ENCODE data around the gene DNER. TPM values are rescaled to one million over a fixed set of nuclear protein-coding genes. Genes with fewer than 3 reads are reported as not detected.

Gene DNER
- polyA plus RNA-seq, 1 experiment = not detected

DNA sequence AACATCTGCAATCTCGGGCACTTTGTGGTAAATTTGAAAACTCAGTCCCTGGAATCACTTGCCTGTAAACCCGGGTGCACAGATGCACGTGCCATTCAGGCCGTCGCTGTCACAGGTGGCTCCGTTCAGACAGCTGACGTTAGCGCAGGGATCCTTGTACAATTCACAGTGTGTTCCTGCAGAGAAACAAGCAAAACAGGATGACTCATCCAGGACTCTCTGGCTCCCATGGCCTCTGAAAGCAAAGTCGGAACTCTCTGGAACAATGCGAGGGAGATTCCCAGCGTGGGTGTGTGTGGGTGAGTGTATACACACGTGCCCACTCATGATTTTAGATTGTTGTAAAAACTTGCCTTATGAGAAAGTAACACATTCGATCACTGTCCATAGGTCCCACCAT is 307.2 kb downstream of the DNER start:
- Histone ChIP-seq H3K27ac (ENCODE audit: low read depth, low read length) (no peak overlapping the region), H3K4me3 (ENCODE audit: low read depth, low read length) (no peak overlapping the region), H3K27me3 (ENCODE audit: control insufficient read depth, insufficient read depth, low read length) (no peaks in the 10 kb centered on the region), H3K9me3 (ENCODE audit: control insufficient read depth, insufficient read depth, low read length) (no peaks in the 10 kb centered on the region)
- DNase-seq (ENCODE audit: low read depth, low spot score) = no peak
- ChIA-PET POLR2A (no interaction called here), CTCF (no interaction called here)
- TF ChIP-seq, protein P1, sequence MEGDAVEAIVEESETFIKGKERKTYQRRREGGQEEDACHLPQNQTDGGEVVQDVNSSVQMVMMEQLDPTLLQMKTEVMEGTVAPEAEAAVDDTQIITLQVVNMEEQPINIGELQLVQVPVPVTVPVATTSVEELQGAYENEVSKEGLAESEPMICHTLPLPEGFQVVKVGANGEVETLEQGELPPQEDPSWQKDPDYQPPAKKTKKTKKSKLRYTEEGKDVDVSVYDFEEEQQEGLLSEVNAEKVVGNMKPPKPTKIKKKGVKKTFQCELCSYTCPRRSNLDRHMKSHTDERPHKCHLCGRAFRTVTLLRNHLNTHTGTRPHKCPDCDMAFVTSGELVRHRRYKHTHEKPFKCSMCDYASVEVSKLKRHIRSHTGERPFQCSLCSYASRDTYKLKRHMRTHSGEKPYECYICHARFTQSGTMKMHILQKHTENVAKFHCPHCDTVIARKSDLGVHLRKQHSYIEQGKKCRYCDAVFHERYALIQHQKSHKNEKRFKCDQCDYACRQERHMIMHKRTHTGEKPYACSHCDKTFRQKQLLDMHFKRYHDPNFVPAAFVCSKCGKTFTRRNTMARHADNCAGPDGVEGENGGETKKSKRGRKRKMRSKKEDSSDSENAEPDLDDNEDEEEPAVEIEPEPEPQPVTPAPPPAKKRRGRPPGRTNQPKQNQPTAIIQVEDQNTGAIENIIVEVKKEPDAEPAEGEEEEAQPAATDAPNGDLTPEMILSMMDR (IDR thresholded peaks at IDR 0.05; ENCODE audit: low read depth, low read length) = no peak

DNA sequence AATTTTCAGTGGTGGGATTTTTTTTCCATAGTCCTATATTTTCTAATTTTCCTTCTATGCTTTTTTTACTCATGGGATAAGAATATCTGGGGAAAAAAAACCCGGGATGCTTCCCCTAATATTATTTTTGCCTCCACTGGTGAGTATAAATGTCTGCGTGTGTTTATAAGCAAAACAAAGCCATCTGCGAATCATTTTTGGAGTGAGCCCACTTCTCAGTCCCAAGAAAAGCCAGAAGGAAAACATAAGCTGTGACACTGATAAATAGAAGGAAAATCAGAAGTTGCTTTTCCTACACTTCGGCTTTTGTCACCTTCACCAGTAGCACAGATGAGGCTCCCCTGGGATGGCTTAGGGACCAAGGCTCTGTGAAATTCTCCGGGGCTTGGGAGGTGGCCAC is 308.6 kb downstream of the DNER start:
- POLR2A ChIA-PET = no interaction called here
- Histone ChIP-seq H3K27me3 (ENCODE audit: control insufficient read depth, insufficient read depth, low read length) (no peaks in the 10 kb centered on the region), H3K4me3 (ENCODE audit: low read depth, low read length) (no peak overlapping the region), H3K9me3 (ENCODE audit: control insufficient read depth, insufficient read depth, low read length) (no peaks in the 10 kb centered on the region), H3K27ac (ENCODE audit: low read depth, low read length) (no peak overlapping the region)
- DNase-seq (ENCODE audit: low read depth, low spot score) = no peak
- TF ChIP-seq, protein P1 (IDR thresholded peaks at IDR 0.05; ENCODE audit: low read depth, low read length) = no peak
- CTCF ChIA-PET = interaction anchor here (1.3 kb wide), 1 partner anchor 25 kb away, joined by 3 read pairs; no protein-coding TSS in a partner anchor

DNA sequence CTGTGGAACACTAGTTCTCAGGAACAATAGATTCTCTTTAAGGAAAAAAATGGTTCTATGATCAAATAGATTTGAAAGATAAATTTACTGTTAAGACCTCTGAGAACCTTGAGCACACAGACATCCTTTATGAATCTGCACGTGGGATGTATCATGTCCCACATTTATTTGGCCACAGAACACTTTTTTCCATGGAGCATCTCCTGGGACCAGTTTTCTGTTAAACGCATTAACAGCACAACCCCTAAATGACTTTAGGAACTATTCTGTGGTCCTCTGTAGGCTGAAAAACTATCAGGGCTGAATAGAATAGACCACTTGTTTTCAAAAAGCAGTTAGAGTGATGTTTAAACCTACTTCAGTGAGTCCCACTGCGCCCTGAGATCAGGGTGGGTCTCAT is 311.1 kb downstream of the DNER start:
- Histone ChIP-seq H3K27ac (ENCODE audit: low read depth, low read length) (no peak overlapping the region), H3K9me3 (ENCODE audit: control insufficient read depth, insufficient read depth, low read length) (no peaks in the 10 kb centered on the region), H3K27me3 (ENCODE audit: control insufficient read depth, insufficient read depth, low read length) (no peaks in the 10 kb centered on the region), H3K4me3 (ENCODE audit: low read depth, low read length) (no peak overlapping the region)
- no peak for DNase-seq (ENCODE audit: low read depth, low spot score)
- CTCF ChIA-PET = no interaction called here
- TF ChIP-seq, protein P1 (IDR thresholded peaks at IDR 0.05; ENCODE audit: low read depth, low read length) = no peak
- POLR2A ChIA-PET = no interaction called here

DNA sequence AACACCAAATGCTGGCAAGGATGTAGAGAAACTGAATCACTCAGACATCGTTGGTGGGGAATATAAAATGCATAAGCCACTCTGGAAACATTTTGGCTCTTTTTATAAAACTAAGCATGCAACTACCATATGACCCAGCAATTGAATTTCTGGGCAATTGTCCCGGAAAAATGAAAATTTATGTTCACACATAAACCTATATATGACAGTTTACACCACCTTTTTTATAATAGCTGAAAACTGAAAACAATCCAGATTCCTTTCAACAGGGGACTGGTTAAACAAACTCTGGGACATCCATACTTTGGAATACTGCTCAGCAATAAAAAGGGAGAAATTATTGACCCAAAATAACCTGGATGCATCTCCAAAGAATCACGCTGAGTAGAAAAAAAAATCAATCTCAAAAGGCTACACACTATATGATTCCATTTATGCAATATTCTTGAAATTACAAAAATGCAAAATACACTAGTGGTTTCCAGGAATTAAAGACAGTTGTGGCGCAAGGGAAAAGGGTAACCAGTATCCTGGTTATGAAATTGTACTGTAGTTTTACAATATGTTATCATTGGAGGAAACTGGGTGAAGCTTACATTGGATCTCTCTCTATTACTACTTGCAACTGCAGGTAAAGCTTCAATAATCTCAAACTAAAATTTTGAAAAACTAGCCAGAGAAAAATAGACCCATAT is 313.0 kb downstream of the DNER start:
- H3K27ac ChIP-seq (ENCODE audit: low read depth, low read length) = no peak overlapping the region
- TF ChIP-seq, protein P1 (IDR thresholded peaks at IDR 0.05; ENCODE audit: low read depth, low read length) = no peak
- H3K27me3 ChIP-seq (ENCODE audit: control insufficient read depth, insufficient read depth, low read length) = no peaks in the 10 kb centered on the region
- ChIA-PET CTCF (no interaction called here), POLR2A (no interaction called here)
- no peak overlapping the region for H3K4me3 ChIP-seq (ENCODE audit: low read depth, low read length)
- no peaks in the 10 kb centered on the region for H3K9me3 ChIP-seq (ENCODE audit: control insufficient read depth, insufficient read depth, low read length)
- DNase-seq (ENCODE audit: low read depth, low spot score) = no peak

DNA sequence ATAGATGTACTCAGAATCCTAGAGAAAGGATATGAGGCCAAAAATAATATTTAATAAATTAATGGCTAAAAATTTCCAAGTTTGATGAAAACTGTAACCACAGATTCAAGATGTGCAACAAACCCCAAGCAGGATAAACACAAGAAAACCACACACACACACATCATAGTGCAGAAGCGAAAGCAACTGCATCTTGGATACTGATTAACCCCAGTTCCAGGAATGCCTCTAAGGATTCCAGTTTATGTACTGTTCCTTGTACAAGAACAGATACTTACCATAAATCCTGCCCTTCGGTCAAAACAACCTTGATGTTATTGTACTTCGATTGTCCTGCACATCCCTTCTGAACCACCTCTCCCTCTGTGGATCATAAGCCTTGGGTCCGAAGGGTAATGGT is 320.4 kb downstream of the DNER start:
- TF ChIP-seq, protein P1 (IDR thresholded peaks at IDR 0.05; ENCODE audit: low read depth, low read length) = no peak
- no peak overlapping the region for H3K4me3 ChIP-seq (ENCODE audit: low read depth, low read length)
- no peak for DNase-seq (ENCODE audit: low read depth, low spot score)
- H3K27me3 ChIP-seq (ENCODE audit: control insufficient read depth, insufficient read depth, low read length) = no peaks in the 10 kb centered on the region
- ChIA-PET POLR2A (no interaction called here), CTCF (no interaction called here)
- H3K27ac ChIP-seq (ENCODE audit: low read depth, low read length) = no peak overlapping the region
- H3K9me3 ChIP-seq (ENCODE audit: control insufficient read depth, insufficient read depth, low read length) = no peaks in the 10 kb centered on the region; the same call in 1 of the 2 replicates
